GM21825 (cell line): Measurements from ENCODE around the gene POLR1D.

Experiments
- ATAC-seq: cut with Tn5 transposase; IDR thresholded peaks from one replicate; pipeline ENCODE4 v1.9.1; 2021; ENCODE audit warnings: mild to moderate bottlenecking, moderate library complexity; ENCODE audit not compliant: unreplicated experiment

POLR1D gene

GRCh38 chr13:27637289-27637626 lies 15.6 kb downstream of the POLR1D start:
- no peak for ATAC-seq

DNA sequence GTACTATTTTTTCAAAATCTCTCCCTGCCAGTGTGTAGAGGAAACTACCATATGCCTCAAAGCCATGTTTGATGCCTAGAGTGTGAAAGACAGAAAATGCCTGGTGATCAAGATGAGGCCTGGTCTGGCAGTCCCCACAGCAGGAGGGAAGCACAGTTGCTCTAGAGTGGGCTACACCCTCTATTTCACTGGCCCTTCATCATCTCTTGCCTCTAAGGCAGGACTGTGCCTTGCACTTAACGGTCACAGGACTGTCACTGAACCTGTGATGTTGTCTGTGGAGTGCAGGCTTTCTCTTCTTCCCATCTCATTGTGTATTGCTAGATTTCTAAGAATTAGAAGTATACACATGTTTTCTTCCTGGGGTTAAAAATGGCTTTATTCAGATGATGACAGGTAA lies 16.3 kb downstream of the POLR1D start:
- no peak for ATAC-seq

DNA sequence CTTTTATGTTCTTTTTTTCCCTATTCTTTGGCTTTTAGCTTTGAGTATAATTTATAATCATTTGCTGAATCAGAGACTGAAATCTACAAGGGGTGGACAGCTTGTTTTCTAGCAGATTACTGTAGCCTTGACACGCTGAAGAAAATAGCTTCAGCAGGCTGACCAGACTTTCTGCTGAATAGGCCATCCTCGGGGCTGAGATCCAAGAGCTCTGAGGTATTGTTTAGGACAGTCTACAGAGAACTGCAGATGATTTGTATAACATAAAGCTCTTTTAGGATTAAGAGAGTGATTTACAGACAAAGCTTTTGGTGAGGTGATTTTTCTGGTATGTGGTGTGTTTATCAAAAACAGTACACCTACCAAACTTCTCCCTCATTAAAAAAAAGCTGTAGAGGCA lies 16.8 kb downstream of the POLR1D start:
- ATAC-seq = no peak

DNA sequence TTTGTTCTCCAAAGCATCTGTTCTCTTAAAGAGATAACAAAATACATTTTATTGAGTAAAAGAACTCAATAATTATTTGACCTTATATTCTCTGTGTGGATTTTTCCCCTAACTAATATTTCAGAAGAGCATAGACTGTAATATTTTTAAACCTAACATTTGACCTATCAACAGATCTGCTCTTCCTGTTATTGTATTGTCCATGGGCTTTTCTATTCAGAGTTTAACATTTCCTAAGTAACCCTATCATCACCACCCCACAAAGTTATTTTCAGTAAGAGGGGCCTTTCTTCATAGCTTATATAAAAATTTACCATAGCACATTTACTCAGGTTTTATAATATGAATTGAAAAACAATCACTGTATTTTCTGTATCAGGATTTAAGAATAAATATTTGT lies 17.5 kb downstream of the POLR1D start:
- ATAC-seq = no peak

DNA sequence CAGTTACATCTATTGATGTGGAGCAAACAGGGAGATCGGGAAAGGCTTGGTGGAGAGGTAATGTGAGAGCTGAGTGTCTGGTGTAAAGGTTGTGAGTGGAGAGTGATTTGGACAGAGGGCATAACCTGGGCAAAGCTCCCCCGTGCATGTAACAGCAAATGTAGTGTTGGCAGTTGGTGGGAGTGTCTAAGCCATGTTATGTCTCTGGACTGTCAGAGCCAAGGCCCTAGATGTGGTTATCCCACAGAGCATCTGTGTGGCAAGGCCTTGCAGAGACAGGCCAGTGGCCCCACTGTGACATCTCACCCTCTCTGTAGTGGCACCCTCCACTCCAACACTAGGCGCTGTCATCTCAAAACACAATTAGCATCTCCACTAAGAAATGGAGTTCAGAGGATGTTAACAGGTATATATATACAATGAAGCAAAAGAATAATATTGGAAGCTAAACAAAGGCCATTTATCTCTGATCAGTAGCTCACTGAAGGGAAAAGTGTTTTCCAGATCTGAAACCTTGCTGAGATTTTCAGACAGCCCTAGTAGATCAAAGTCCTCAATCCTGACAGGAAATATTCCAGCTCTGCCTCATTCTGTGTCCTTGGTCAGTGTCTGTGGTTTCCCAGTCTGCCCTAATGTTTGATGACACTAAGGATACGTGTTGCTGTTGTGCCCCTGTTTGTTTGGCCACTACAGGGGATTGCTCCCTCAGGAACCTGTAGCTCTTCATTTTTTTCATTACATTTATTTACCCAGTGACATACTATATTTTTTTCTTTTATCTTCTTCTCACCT lies 20.2 kb downstream of the POLR1D start:
- no peak for ATAC-seq

GRCh38 chr13:27643334-27644132 lies 21.8 kb downstream of the POLR1D start:
- ATAC-seq = no peak

- no peak for ATAC-seq
These were observed 22.6 kb downstream of the POLR1D start for GRCh38 chr13:27644302-27644701.

GRCh38 chr13:27650312-27650711 lies 28.6 kb downstream of the POLR1D start:
- ATAC-seq = no peak

DNA sequence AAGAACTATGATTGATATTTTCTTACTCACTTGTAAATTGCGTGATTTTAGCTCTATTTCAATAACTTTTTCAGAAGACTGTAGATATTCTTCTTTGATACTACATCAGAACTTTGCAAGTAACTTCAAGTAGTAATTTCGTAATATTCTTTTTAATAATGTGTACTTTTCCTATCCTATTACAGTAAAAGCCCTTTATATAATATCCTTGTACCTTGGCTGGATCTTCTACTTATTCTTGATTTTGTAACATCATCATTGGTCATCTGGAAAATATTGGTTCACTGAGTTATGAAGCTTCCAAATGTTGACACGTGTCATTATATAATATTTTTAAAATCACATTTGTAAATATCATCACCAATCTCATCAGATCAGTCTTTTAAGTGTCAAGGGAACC lies 32.4 kb downstream of the POLR1D start:
- no peak for ATAC-seq

- no peak for ATAC-seq
These were observed 33.1 kb downstream of the POLR1D start for GRCh38 chr13:27654816-27655215.

DNA sequence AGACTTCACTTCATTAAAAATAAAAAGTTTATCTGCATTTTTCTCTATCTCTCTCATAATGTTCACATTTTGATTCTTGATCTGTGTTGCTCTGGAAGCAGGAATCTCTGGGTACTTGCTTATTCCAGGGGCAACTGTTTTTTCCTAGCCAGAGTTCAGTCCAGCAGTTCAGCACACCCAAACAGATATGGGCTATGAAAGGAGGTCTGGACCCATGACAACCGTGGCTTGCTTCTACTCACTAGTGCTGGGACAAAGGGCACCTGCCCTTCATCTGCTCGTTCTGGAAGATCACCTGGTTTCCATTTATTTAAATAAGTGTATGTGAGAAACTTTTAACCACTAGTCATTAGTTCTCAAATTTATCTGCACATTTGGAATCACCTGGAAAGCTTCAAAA lies 36.0 kb downstream of the POLR1D start:
- ATAC-seq = no peak

- ATAC-seq = no peak
These were observed 36.9 kb downstream of the POLR1D start for GRCh38 chr13:27658546-27658945.

DNA sequence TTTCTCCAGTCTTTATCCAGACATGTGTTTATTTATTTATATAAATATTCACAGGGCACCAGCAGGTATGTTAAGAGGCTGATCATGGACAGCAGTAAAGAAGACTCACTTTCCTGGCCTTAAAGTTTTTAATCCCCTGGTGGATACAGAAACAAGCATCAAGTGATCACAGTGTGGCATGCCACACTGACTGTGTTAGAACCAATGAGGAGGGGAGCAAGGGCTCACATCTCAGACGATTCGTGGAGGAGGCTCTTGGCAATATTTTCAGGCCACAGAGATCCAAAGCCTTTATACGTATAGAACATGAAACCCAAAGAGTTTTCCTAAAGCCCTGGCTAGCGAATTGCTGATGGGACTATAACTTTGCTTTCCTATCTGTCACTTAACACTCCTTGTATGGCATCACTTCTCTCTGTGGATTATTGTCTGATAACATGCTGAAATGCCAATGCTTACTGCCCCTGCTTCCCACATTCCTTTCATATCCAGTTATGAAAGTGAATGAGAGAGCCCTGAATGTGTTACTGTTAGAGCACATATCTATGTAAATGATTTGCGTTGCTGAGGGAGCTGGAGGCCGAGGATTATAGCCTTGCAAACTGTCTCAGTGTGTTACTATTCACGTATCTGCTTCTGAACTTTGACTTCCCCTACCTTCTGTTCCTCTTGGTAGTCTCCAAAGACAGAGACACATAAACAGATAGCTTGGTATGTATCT lies 37.6 kb downstream of the POLR1D start:
- no peak for ATAC-seq

DNA sequence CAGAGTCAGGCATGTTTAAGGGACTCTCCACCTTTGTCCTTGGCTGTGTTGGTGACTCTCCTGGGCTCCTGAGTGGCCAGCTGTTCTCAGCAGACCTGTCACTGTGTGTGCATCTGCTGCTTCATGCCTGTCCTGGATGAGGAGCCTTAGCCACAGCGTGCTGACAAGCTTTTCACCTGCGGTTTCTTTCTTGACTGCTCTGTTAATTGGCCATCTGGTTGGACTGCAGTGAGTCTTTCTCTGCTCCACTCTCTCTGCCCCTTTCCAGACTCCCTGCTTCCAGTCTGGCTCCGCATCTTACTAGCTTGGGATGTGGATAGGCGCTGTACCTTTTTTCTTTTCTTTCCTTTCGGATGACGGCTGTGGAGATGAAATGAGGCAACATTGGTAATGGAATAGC lies 38.8 kb downstream of the POLR1D start:
- no peak for ATAC-seq

GRCh38 chr13:27661017-27661416 lies 39.3 kb downstream of the POLR1D start:
- no peak for ATAC-seq

- ATAC-seq = no peak
These were observed 41.2 kb downstream of the POLR1D start for GRCh38 chr13:27662738-27663470.

- ATAC-seq = no peak
These were observed 42.3 kb downstream of the POLR1D start for GRCh38 chr13:27663947-27664346.

GRCh38 chr13:27665333-27665732 lies 43.6 kb downstream of the POLR1D start:
- ATAC-seq = no peak

DNA sequence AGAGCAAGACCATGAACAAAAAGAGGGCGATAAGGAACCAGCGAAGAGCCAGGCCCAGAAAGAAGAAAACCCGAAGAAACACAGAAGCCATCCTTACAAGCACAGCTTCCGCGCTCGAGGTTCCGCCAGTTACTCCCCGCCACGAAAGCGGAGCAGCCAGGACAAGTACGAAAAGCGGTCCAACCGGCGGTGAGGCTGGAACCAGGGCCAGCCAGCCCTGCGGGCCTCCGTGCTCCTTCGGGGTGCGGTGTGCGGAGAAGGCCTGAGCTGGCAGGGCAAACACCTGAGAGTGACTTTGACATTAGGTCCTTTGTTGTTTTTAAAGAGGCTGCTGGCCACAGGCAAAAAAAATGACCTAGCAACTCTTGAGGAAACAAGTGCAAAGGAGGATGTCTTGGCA lies 44.1 kb downstream of the POLR1D start:
- ATAC-seq = no peak

- no peak for ATAC-seq
These were observed 45.3 kb downstream of the POLR1D start for GRCh38 chr13:27666951-27667350.

DNA sequence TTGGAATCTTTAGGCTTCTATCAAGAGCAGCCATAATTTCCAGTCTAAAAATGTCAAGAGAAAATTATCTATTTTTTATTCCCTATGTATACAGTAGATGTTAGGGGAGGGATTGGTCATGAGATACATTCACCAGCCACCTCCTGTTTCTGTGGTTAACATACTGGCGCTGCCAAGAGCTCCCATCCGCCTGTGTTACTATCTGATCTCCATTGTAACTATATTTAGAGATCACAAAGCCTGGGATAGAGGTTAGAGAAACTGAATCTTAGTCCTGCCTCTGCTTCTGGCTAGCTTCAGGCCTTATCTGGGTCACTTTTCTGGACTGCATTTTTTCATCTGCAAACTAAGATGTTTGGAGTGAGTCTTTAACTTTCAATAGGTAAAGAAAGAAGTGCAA lies 46.3 kb downstream of the POLR1D start:
- ATAC-seq = no peak
